H1 (cell line): Measurements from ENCODE around the gene UBE3C. TPM values are rescaled to one million over a fixed set of nuclear protein-coding genes. Genes with fewer than 3 reads are reported as not detected.

Experiments
- CTCF ChIA-PET: fragments of 300-600 bp; sonication (Branson Sonifier 250); formaldehyde crosslinking; loops from one replicate; lab custom pipeline; 2021; ENCODE audit not compliant: partially characterized antibody; lab: Charles Lee
- POLR2A ChIA-PET: fragments of 300-600 bp; sonication (Branson Sonifier 250); formaldehyde crosslinking; loops from one replicate; lab custom pipeline; 2021; ENCODE audit warnings: inconsistent platforms; ENCODE audit not compliant: partially characterized antibody; lab: Charles Lee
- DNase-seq, 2 experiments: peaks; one replicate each; pipeline versions ENCODE4 v3.0.0 to v3.0.0-alpha.2; 2010 to 2022; ENCODE audit warnings: low spot score in 2 of 2, low read depth in 1 of 2, mixed read lengths in 1 of 2
- FAIRE-seq: peaks from 2 replicates; lab custom pipeline; 2011; peaks lifted over from hg19 to GRCh38; lab: Jason Lieb, UNC
- H2AFZ ChIP-seq: 2 replicates; pipeline ENCODE4 v1.8.1; 2012; ENCODE audit warnings: low read length, inconsistent platforms
- H2AK5ac ChIP-seq: 2 replicates; pipeline ENCODE4 v1.6.1; 2013; ENCODE audit warnings: low read depth, low read length
- H2BK120ac ChIP-seq: replicated peaks from 2 replicates; pipeline ENCODE3; 2013; ENCODE audit warnings: low read depth, low read length, inconsistent platforms
- H2BK12ac ChIP-seq: 2 replicates; pipeline ENCODE4 v1.6.1; 2013; ENCODE audit warnings: low read depth, low read length
- H2BK15ac ChIP-seq: 2 replicates; pipeline ENCODE4 v1.6.1; 2013; ENCODE audit warnings: low read length
- H2BK20ac ChIP-seq: 2 replicates; pipeline ENCODE4 v1.6.1; 2013; ENCODE audit warnings: low read length
- H2BK5ac ChIP-seq: 2 replicates; pipeline ENCODE4 v1.6.1; 2013; ENCODE audit warnings: low read depth, low read length
- H3K14ac ChIP-seq: 2 replicates; pipeline ENCODE4 v1.6.1; 2013; ENCODE audit warnings: inconsistent platforms; ENCODE audit not compliant: insufficient read length
- H3K18ac ChIP-seq: 2 replicates; pipeline ENCODE4 v1.6.1; 2013; ENCODE audit warnings: low read length; ENCODE audit errors: extremely low read depth
- H3K23ac ChIP-seq: 2 replicates; pipeline ENCODE4 v1.6.1; 2013; ENCODE audit warnings: inconsistent platforms; ENCODE audit not compliant: insufficient read length
- H3K23me2 ChIP-seq: 2 replicates; pipeline ENCODE4 v1.6.1; 2013; ENCODE audit warnings: low read depth, low read length
- H3K27ac ChIP-seq: 2 replicates; pipeline ENCODE4 v1.6.1; 2011; ENCODE audit warnings: low read depth, low read length, inconsistent platforms
- H3K27me3 ChIP-seq, 4 experiments: replicated peaks in 1 of 4; 1 replicate in 1 of 4; 2 replicates in 3 of 4; pipeline versions ENCODE4 v1.6.1 to v1.8.1; 2011 to 2013; ENCODE audit warnings: low read length in 3 of 4, mild to moderate bottlenecking in 3 of 4, inconsistent platforms in 2 of 4, mixed read lengths in 2 of 4, moderate library complexity in 1 of 4; ENCODE audit not compliant: control insufficient read depth in 3 of 4, insufficient read depth in 3 of 4; ENCODE audit errors: extremely low read depth in 1 of 4
- H3K36me3 ChIP-seq, 4 experiments: 2 replicates each; pipeline versions ENCODE4 v1.6.1 to v1.8.1; 2011 to 2013; ENCODE audit warnings: mild to moderate bottlenecking in 4 of 4, low read length in 3 of 4, moderate library complexity in 2 of 4, control low read depth in 1 of 4, inconsistent platforms in 1 of 4; ENCODE audit not compliant: insufficient read depth in 4 of 4, control insufficient read depth in 2 of 4
- H3K4ac ChIP-seq: replicated peaks from 2 replicates; pipeline ENCODE3; 2013; ENCODE audit warnings: low read length, low read depth, mixed read lengths, inconsistent platforms; ENCODE audit not compliant: insufficient read length
- H3K4me1 ChIP-seq, 4 experiments: replicated peaks in 1 of 4; 1 replicate in 1 of 4; 2 replicates in 3 of 4; pipeline versions ENCODE4 v1.6.1 to v1.8.1; 2011 to 2013; ENCODE audit warnings: low read length in 3 of 4, inconsistent platforms in 2 of 4, mixed read lengths in 1 of 4; ENCODE audit not compliant: insufficient read depth in 4 of 4, control insufficient read depth in 3 of 4
- H3K4me2 ChIP-seq, 2 experiments: 2 replicates each; pipeline versions ENCODE4 v1.6.1 to v1.8.1; 2011 to 2013; ENCODE audit warnings: low read depth in 2 of 2, low read length in 2 of 2, control low read depth in 1 of 2, inconsistent platforms in 1 of 2, mild to moderate bottlenecking in 1 of 2; ENCODE audit not compliant: insufficient read depth in 1 of 2
- H3K4me3 ChIP-seq, 4 experiments: fragments of 200-600, 300-600 bp in 1 of 4; sonication (generic), shearing (Covaris generic), sonication (Bioruptor Twin) in 1 of 4; 2 replicates each; pipeline versions ENCODE4 v1.5.1 to v1.8.1; 2011 to 2016; ENCODE audit warnings: low read length in 4 of 4, low read depth in 3 of 4, control low read depth in 2 of 4, inconsistent platforms in 2 of 4, mild to moderate bottlenecking in 2 of 4, mixed read lengths in 1 of 4, moderate library complexity in 1 of 4; ENCODE audit not compliant: insufficient read depth in 2 of 4; ENCODE audit errors: extremely low read depth in 1 of 4
- H3K56ac ChIP-seq: replicated peaks from 2 replicates; pipeline ENCODE3; 2013; ENCODE audit warnings: low read depth, mild to moderate bottlenecking, mixed read lengths, low read length, inconsistent platforms; ENCODE audit not compliant: insufficient read length
- H3K79me1 ChIP-seq: 2 replicates; pipeline ENCODE4 v1.6.1; 2013; ENCODE audit warnings: low read depth, low read length, control low read depth
- H3K79me2 ChIP-seq, 2 experiments: 2 replicates each; pipeline versions ENCODE4 v1.6.1 to v1.8.1; 2012 to 2013; ENCODE audit warnings: low read length in 2 of 2, mild to moderate bottlenecking in 2 of 2, inconsistent platforms in 1 of 2; ENCODE audit not compliant: insufficient read depth in 2 of 2, control insufficient read depth in 1 of 2
- H3K9ac ChIP-seq, 4 experiments: replicated peaks in 1 of 4; 1 replicate in 1 of 4; 2 replicates in 3 of 4; pipeline versions ENCODE4 v1.6.1 to v1.8.1; 2011 to 2013; ENCODE audit warnings: low read depth in 3 of 4, low read length in 3 of 4, control low read depth in 2 of 4, mild to moderate bottlenecking in 2 of 4, moderate library complexity in 2 of 4, inconsistent platforms in 1 of 4; ENCODE audit errors: extremely low read depth in 1 of 4
- H3K9me3 ChIP-seq, 2 experiments: 2 replicates each; pipeline versions ENCODE4 v1.6.1 to v1.8.1; 2012 to 2013; ENCODE audit warnings: mild to moderate bottlenecking in 2 of 2, moderate library complexity in 2 of 2, control low read depth in 1 of 2, inconsistent platforms in 1 of 2, low read depth in 1 of 2, low read length in 1 of 2, mixed read lengths in 1 of 2; ENCODE audit not compliant: insufficient read depth in 2 of 2
- H4K20me1 ChIP-seq, 2 experiments: replicated peaks in 1 of 2; 2 replicates each; pipeline versions ENCODE3 to v1.8.1; 2011 to 2013; ENCODE audit warnings: inconsistent platforms in 2 of 2, low read length in 2 of 2, mild to moderate bottlenecking in 1 of 2; ENCODE audit not compliant: insufficient read depth in 2 of 2, control insufficient read depth in 1 of 2
- H4K5ac ChIP-seq: 2 replicates; pipeline ENCODE4 v1.6.1; 2013; ENCODE audit warnings: low read length, low read depth, mixed read lengths, inconsistent platforms; ENCODE audit not compliant: insufficient read length
- H4K8ac ChIP-seq: 2 replicates; pipeline ENCODE4 v1.8.0; 2013; ENCODE audit warnings: mild to moderate bottlenecking, moderate library complexity, low read length, inconsistent platforms; ENCODE audit not compliant: insufficient read depth; ENCODE audit errors: extremely low read depth
- H4K91ac ChIP-seq: replicated peaks from 2 replicates; pipeline ENCODE3; 2013; ENCODE audit warnings: low read length, mixed read lengths, inconsistent platforms; ENCODE audit not compliant: insufficient read length
- BCL11A ChIP-seq, 2 experiments: IDR thresholded peaks; one replicate each; pipeline ENCODE4 v1.6.1; 2011; ENCODE audit warnings: low read depth in 2 of 2, low read length in 2 of 2, mild to moderate bottlenecking in 2 of 2
- EP300 ChIP-seq, 2 experiments: IDR thresholded peaks; 1 replicate in 1 of 2; 2 replicates in 1 of 2; pipeline ENCODE4 v1.6.1; 2011 to 2012; ENCODE audit warnings: low read depth in 2 of 2, low read length in 2 of 2, mild to moderate bottlenecking in 2 of 2, borderline replicate concordance in 1 of 2, inconsistent platforms in 1 of 2, moderate library complexity in 1 of 2
- GABPA ChIP-seq: IDR thresholded peaks from 2 replicates; pipeline ENCODE4 v1.6.1; 2011; ENCODE audit warnings: mild to moderate bottlenecking, low read length, moderate library complexity, borderline replicate concordance; ENCODE audit not compliant: insufficient read depth
- SIN3A ChIP-seq, 2 experiments: IDR thresholded peaks in 1 of 2; conservative IDR thresholded peaks in 1 of 2; 2 replicates each; pipeline ENCODE4 v1.6.1; 2011 to 2012; ENCODE audit warnings: low read length in 2 of 2, improper control_type of control experiment in 1 of 2, low read depth in 1 of 2, mild to moderate bottlenecking in 1 of 2
- WGBS, 2 experiments: shearing (Covaris generic) in 1 of 2; methylation state at CpG; one replicate each; pipeline versions ENCODE4 v1.1.6 to v1.1.7; 2013 to 2015; ENCODE audit warnings: low lambda C conversion rate in 2 of 2, mixed read lengths in 2 of 2, inconsistent platforms in 1 of 2, low coverage in 1 of 2, missing lambda C conversion rate in 1 of 2; ENCODE audit not compliant: insufficient replicate concordance in 2 of 2, insufficient coverage in 1 of 2, insufficient read length in 1 of 2; ENCODE audit errors: extremely low coverage in 1 of 2, missing lambda C conversion rate in 1 of 2; 5-methylcytosine and 5-hydroxymethylcytosine counted together
- polyA plus RNA-seq, 7 experiments: library from polyadenylated mRNA; depleted of rRNA in 3 of 7; stranded (reverse) in 5 of 7; unstranded in 2 of 7; fragments of >200 nt in 5 of 7; fragments of 200-250 nt in 2 of 7; gene quantifications; 1 replicate in 5 of 7; 2 replicates in 1 of 7; 4 replicates in 1 of 7; pipeline versions ENCODE4 v1.2.1 to v1.2.3, GENCODE V29; 2011 to 2013; ENCODE audit warnings: missing spikeins in 2 of 7, mixed read lengths in 2 of 7
- total RNA-seq: library from RNA; stranded (reverse); fragmentation: NEBNext Ultra II Directional; extraction: Animal tissue kit (Norgen Biotek cat#: 25700); gene quantifications from 2 replicates; pipeline ENCODE4 v1.2.1, GENCODE V29; 2021

UBE3C gene
- total and polyA plus RNA-seq, 2 of the 8 experiments (the other 6 are each of a cell fraction or from before 2014, with no cell fraction given) = 32.0 to 54.1 TPM

- Histone ChIP-seq H3K14ac (no peak overlapping the region), H2BK12ac (peak overlapping the region; percentile 80; the same call in 1 of the 2 replicates), H3K27me3 (no peaks in the 10 kb centered on the region), H3K4me3 (no peak overlapping the region), H4K91ac (peak overlapping the region; percentile 83), H2AK5ac (no peak overlapping the region; the same call in 1 of the 2 replicates), H3K4me2 (no peak overlapping the region), H3K36me3 (no peaks in the 10 kb centered on the region), H3K4me1 (peaks cover 0 to 9% (median 3%) of the 10 kb centered on the region in 4 experiments; a peak in 6 of 7 replicates), H3K27ac (peak overlapping the region; percentile 48; the same call in 1 of the 2 replicates), H3K56ac (no peak overlapping the region), H4K8ac (no peak overlapping the region), H3K79me1 (no peaks in the 10 kb centered on the region), H4K20me1 (no peaks in the 10 kb centered on the region), H3K9ac (no peak overlapping the region), H3K9me3 (no peaks in the 10 kb centered on the region), H3K79me2 (no peaks in the 10 kb centered on the region), H4K5ac (peak overlapping the region; percentile 67), H3K4ac (peak overlapping the region; percentile 46), H3K23ac (no peak overlapping the region), H2BK5ac (peak overlapping the region; percentile 89; the same call in 1 of the 2 replicates), H2BK15ac (no peak overlapping the region), H2AFZ (peak overlapping the region; percentile 9; the same call in 1 of the 2 replicates), H2BK120ac (peak overlapping the region; percentile 39), H2BK20ac (peak overlapping the region; percentile 98), H3K18ac (peak overlapping the region; percentile 84), H3K23me2 (no peaks in the 10 kb centered on the region)
- 91% methylated on average over 14 of the region's 14 CpGs; no CpG with 5 or more reads in 1 of the 2 experiments for WGBS, 2 experiments
- no peak for TF ChIP-seq EP300 (IDR thresholded peaks at IDR 0.05; ENCODE audit: borderline replicate concordance in 1 of 2, low read depth in 2 of 2, low read length in 2 of 2)
- TF ChIP-seq BCL11A (IDR thresholded peaks at IDR 0.05; ENCODE audit: low read depth in 2 of 2, low read length in 2 of 2) = no peak
- no peak for TF ChIP-seq GABPA
- TF ChIP-seq SIN3A (conservative IDR thresholded peaks at IDR 0.05 in 1 of 2, IDR thresholded peaks at IDR 0.05 in 1 of 2; ENCODE audit: low read depth in 1 of 2, low read length in 2 of 2) = no peak
- DNase-seq (no peak), FAIRE-seq (no peak)
- CTCF ChIA-PET = interaction anchor here (1.4 kb wide), 3 partner anchors 13 to 23 kb away, joined by 4 to 5 read pairs (median 4); no protein-coding TSS in a partner anchor
- POLR2A ChIA-PET = interaction anchor here (0.9 to 9.4 kb wide), 4 partner anchors 13 to 27 kb away, joined by 3 to 62 read pairs (median 11); partner anchors contain the start of gene DNAJB6
Measured at GRCh38 chr7:157318015-157318706, 179.4 kb downstream of the UBE3C start.
